Measurements from ENCODE around the gene FRMD1.

FRMD1 gene

DNA sequence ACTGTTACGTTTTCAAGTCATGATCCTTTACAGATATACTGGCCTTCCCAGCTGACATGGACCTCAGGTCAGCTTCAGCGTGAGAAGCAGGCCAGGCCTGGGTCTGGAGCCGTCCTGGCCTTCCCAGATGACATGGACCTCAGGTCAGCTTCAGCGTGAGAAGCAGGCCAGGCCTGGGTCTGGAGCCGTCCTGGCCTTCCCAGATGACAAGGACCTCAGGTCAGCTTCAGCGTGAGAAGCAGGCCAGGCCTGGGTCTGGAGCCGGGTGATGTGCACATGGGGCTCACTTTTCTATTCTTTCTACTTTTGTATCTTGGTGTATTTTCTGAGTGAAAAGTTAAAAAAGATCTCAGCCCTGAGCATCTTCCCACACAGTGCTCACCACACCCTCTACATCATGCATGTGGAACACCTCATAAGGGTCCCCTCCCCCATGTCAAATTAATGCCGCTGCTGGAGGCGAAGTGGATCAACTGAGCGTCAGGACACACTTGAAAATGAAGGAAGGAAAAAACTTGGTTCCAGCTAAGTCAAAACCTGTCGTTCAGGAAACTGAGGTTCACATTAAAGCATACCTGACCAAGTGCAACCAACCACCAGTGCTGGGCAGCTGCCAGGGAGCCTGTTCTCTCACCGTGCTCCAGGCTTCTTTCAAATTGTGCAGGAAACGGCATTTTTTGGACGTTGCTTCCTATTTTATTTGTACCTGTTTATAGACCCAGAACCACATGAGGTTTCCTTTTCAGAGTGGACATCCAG, 49.4 kb downstream of the FRMD1 start:
- Histone ChIP-seq H3K79me2 (ENCODE audit: control insufficient read depth, insufficient read depth, low read length, unreplicated experiment) (no peaks in the 10 kb centered on the region), H3K36me3 (ENCODE audit: insufficient read depth, low read length) (no peaks in the 10 kb centered on the region), H3K27ac (ENCODE audit: low read depth, low read length) (no peak overlapping the region), H3K27me3 (ENCODE audit: insufficient read depth, low read length) (peaks cover 4% of the 10 kb centered on the region; the same call in 1 of the 2 replicates), H2AFZ (ENCODE audit: low read length, unreplicated experiment) (no peak overlapping the region), H3K4me3 (ENCODE audit: low read depth, low read length) (no peak overlapping the region), H3K4me1 (ENCODE audit: control insufficient read depth, insufficient read depth, low read length, unreplicated experiment) (peaks cover 12% of the 10 kb centered on the region)

DNA sequence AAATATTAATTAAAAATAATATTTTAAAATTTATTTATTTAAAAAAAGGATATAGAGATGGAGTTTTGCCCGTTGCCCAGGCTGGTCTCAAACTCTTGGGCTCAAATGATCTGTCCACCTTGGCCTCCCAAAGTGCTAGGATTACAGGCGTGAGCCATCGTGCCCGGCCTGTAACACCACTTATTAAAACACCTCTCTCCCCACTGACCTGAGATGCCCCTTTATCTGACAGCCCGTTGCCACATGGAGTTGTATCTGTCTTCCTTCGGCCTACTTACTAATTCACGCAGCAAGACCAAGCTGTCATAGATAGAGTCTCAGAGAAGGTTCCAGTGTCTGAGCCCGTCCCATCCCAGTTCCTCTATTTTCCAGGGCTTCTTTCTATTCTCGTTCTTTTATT, 50.8 kb downstream of the FRMD1 start:
- H3K27me3 ChIP-seq (ENCODE audit: insufficient read depth, low read length), result peaks cover 4% of the 10 kb centered on the region; the same call in 1 of the 2 replicates
- H3K4me3 ChIP-seq (ENCODE audit: low read depth, low read length), result no peak overlapping the region
- H3K79me2 ChIP-seq (ENCODE audit: control insufficient read depth, insufficient read depth, low read length, unreplicated experiment), result no peaks in the 10 kb centered on the region
- H3K4me1 ChIP-seq (ENCODE audit: control insufficient read depth, insufficient read depth, low read length, unreplicated experiment), result peaks cover 12% of the 10 kb centered on the region
- H3K36me3 ChIP-seq (ENCODE audit: insufficient read depth, low read length), result no peaks in the 10 kb centered on the region
- no peak overlapping the region for H3K27ac ChIP-seq (ENCODE audit: low read depth, low read length)
- H2AFZ ChIP-seq (ENCODE audit: low read length, unreplicated experiment), result no peak overlapping the region

DNA sequence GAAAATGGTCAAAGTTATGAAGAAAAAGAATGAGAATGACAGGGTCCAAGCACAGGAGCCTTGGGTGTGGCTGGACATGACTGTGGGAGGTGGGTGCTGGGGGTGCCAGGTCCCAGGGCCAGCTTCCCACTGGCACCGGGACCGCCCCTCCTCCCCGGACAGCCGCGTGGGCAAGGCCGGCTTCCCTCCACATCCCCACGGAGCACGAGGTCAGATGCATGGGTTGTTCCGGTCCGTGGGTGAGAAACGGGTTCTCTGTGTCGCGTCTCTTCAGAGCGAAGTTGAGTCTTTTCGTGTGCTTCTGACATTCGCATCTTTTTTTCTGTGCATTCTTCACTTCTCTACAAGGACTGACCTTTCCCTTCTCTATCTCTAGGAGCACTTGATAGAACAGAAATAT, 51.5 kb downstream of the FRMD1 start:
- Histone ChIP-seq H2AFZ (ENCODE audit: low read length, unreplicated experiment) (no peak overlapping the region), H3K4me3 (ENCODE audit: low read depth, low read length) (no peak overlapping the region), H3K36me3 (ENCODE audit: insufficient read depth, low read length) (no peaks in the 10 kb centered on the region), H3K4me1 (ENCODE audit: control insufficient read depth, insufficient read depth, low read length, unreplicated experiment) (peaks cover 10% of the 10 kb centered on the region), H3K27me3 (ENCODE audit: insufficient read depth, low read length) (peaks cover 7% of the 10 kb centered on the region; the same call in 1 of the 2 replicates), H3K79me2 (ENCODE audit: control insufficient read depth, insufficient read depth, low read length, unreplicated experiment) (no peaks in the 10 kb centered on the region), H3K27ac (ENCODE audit: low read depth, low read length) (no peak overlapping the region)

DNA sequence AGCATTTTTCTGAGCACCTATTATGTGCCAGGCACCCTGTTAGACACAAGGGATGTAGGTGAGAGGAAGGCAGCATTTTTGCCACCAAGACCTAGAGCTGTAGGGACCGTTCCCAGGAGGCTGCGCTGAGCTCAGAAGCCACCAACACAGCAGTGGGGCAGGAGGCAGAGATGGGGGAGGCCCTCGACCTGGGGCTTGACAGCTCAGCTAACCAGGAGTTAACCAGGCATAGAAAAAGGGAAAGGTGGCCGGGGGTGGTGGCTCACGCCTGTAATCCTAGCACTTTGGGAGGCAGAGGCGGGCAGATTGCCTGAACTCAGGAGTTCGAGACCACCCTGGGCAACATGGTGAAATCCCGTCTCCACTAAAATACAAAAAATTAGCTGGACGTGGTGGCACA, 52.1 kb downstream of the FRMD1 start:
- Histone ChIP-seq H2AFZ (ENCODE audit: low read length, unreplicated experiment) (no peak overlapping the region), H3K4me1 (ENCODE audit: control insufficient read depth, insufficient read depth, low read length, unreplicated experiment) (peaks cover 4% of the 10 kb centered on the region), H3K79me2 (ENCODE audit: control insufficient read depth, insufficient read depth, low read length, unreplicated experiment) (no peaks in the 10 kb centered on the region), H3K27ac (ENCODE audit: low read depth, low read length) (no peak overlapping the region), H3K27me3 (ENCODE audit: insufficient read depth, low read length) (peaks cover 12% of the 10 kb centered on the region), H3K36me3 (ENCODE audit: insufficient read depth, low read length) (no peaks in the 10 kb centered on the region), H3K4me3 (ENCODE audit: low read depth, low read length) (no peak overlapping the region)

DNA sequence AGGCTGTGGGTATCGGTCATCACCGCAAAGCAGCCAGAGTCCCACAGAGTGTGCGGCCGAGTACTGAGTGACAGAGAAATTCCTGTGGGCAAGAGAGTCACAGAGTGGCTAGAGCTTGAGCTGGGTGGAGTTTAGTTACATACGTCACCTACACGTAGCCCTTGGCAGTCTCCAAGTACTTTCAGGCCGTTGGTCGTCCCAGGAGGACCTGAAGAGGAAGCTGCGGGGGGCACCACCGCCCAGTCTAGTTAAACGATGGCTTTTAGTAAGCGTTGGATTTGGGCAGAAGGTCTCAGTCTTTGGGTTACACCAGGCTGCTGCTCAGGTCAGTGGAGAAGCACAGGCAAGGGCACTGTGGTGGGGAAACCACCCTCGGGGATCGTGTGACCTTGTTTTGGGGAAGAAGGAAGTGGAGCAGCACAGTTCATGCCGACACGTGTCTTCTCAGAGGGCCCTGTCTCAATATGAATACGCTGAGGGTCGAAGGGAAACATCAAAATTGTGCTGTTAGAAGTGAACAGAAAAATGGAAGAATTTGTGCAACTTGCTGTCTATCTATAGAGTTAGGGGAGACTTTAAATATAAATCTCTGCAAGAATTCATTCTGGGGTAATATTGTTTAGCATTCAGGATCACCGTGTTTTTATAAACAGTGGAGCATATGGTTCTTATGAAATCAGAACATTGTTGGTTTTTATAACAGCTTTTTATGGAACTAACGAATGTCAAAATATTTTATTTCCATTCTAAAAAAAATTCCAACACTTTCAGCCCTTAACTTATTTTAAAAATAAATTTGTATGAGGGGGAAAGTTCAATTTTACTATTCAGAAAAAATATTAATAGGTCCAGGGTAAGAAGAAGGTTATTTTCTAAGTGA, 52.9 kb downstream of the FRMD1 start:
- H2AFZ ChIP-seq (ENCODE audit: low read length, unreplicated experiment), result no peak overlapping the region
- no peaks in the 10 kb centered on the region for H3K79me2 ChIP-seq (ENCODE audit: control insufficient read depth, insufficient read depth, low read length, unreplicated experiment)
- peaks cover 19% of the 10 kb centered on the region for H3K27me3 ChIP-seq (ENCODE audit: insufficient read depth, low read length)
- no peak overlapping the region for H3K4me3 ChIP-seq (ENCODE audit: low read depth, low read length)
- no peaks in the 10 kb centered on the region for H3K4me1 ChIP-seq (ENCODE audit: control insufficient read depth, insufficient read depth, low read length, unreplicated experiment)
- H3K27ac ChIP-seq (ENCODE audit: low read depth, low read length), result no peak overlapping the region
- no peaks in the 10 kb centered on the region for H3K36me3 ChIP-seq (ENCODE audit: insufficient read depth, low read length)

DNA sequence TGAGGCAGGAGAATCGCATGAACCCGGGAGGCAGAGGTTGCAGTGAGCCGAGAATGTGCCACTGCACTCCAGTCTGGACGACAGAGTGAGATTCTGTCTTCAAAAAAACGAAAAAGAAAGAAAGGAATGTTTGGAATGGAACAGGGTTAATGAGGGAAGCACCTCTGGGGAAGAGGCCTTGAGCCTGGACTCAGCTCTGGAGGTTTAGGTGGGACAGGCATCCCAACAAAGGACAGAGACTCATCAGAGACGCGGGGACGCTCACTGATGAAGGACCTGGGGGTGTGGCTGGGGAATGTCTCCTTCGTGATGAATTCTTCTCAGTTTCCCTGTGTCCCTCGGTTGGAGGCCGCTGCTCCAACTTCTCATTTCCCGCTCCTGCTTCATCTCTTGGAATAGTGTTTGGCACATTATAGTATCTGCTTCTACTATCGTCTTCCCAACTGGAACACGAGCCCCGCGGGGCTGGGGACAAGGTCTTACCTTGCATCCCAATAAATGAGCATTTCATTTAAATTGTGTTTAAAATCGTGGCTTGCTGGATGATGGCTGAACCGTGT, 54.0 kb downstream of the FRMD1 start:
- Histone ChIP-seq H3K4me3 (ENCODE audit: low read depth, low read length) (no peak overlapping the region), H3K27me3 (ENCODE audit: insufficient read depth, low read length) (peaks cover 30% of the 10 kb centered on the region), H3K4me1 (ENCODE audit: control insufficient read depth, insufficient read depth, low read length, unreplicated experiment) (no peaks in the 10 kb centered on the region), H3K36me3 (ENCODE audit: insufficient read depth, low read length) (no peaks in the 10 kb centered on the region), H3K79me2 (ENCODE audit: control insufficient read depth, insufficient read depth, low read length, unreplicated experiment) (no peaks in the 10 kb centered on the region), H3K27ac (ENCODE audit: low read depth, low read length) (no peak overlapping the region), H2AFZ (ENCODE audit: low read length, unreplicated experiment) (no peak overlapping the region)

DNA sequence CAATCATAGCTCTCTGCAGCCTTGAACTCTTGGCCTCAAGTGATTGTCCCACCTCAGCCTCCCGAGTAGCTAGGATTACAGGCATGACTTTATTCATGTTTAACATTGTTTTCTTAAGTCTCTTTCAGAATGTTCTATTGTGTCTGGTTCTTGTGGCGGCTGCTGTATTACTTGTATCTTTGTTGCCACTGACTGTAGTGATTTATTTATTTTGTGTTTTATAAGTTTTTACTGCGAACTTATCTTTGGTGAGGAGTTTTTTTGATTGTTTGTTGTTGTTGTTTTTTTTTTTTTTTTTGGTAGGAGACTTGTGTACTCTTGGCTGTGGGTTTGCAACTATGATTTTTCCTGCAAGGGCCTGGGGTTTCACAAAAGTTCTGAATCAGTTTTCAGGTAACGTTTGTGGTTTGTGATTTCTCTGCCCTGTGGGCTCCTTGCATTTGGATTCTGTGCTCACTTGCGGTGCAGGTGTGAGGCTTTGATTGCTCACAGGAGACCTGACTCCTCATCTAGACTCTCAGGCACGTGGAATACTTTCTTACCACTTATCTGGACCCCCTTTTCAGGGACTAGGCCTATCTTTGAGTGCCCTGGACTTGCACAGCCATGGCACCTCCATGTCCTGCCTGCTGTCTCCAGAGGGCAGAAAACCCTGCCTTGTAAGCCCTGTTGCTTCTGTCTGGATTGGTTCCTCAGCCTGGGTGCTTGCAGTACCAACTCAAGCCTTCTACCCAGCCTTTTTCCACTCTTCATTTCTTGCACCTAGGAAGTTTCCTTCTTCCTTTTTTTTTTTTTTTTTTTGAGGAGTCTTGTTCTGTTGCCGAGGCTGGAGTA, 56.3 kb downstream of the FRMD1 start:
- H3K79me2 ChIP-seq (ENCODE audit: control insufficient read depth, insufficient read depth, low read length, unreplicated experiment), result no peaks in the 10 kb centered on the region
- H3K4me3 ChIP-seq (ENCODE audit: low read depth, low read length), result no peak overlapping the region
- no peak overlapping the region for H2AFZ ChIP-seq (ENCODE audit: low read length, unreplicated experiment)
- peaks cover 50% of the 10 kb centered on the region for H3K27me3 ChIP-seq (ENCODE audit: insufficient read depth, low read length)
- no peaks in the 10 kb centered on the region for H3K36me3 ChIP-seq (ENCODE audit: insufficient read depth, low read length)
- no peaks in the 10 kb centered on the region for H3K4me1 ChIP-seq (ENCODE audit: control insufficient read depth, insufficient read depth, low read length, unreplicated experiment)
- H3K27ac ChIP-seq (ENCODE audit: low read depth, low read length), result no peak overlapping the region

DNA sequence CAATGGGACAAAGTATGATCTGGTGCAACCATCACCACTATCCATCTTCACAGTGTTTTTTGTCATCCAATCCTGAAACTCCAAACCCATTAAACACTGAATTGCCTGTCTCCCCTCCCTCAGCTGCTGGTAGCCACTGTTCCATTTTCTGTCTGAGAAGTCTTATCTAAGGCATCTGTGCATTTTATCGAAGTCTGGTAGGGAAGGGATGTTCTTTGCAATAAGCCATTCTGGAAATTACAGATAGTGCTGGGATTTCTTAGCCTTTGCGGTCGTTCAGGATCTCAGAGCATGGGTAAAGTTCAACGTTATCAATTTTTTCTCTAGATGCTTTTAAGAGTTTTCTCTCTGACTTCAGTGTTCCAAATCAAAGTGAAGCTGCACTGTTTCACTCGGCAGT, 57.4 kb downstream of the FRMD1 start:
- Histone ChIP-seq H3K27ac (ENCODE audit: low read depth, low read length) (no peak overlapping the region), H3K4me3 (ENCODE audit: low read depth, low read length) (no peak overlapping the region), H3K4me1 (ENCODE audit: control insufficient read depth, insufficient read depth, low read length, unreplicated experiment) (no peaks in the 10 kb centered on the region), H3K79me2 (ENCODE audit: control insufficient read depth, insufficient read depth, low read length, unreplicated experiment) (no peaks in the 10 kb centered on the region), H2AFZ (ENCODE audit: low read length, unreplicated experiment) (no peak overlapping the region), H3K36me3 (ENCODE audit: insufficient read depth, low read length) (no peaks in the 10 kb centered on the region), H3K27me3 (ENCODE audit: insufficient read depth, low read length) (peaks cover 58% of the 10 kb centered on the region)

DNA sequence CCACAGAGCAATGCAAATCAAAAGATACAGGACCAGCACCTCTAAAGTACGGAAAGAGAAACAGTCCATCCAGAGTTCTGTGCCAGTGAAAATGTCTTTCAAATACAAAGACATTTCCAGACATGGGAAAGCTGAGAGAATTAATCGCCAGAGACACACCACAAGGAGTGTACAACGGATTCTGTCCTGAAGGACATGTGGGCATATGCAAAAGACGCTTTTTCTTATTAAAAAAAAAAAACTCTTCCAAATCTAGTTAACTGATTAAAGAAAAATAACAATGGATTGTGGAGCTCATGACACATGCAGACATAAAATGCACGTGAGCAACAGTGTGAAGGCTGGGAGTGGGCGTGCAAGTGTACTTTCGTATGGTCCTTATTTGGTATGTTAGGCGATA, 58.8 kb downstream of the FRMD1 start:
- H3K4me1 ChIP-seq (ENCODE audit: control insufficient read depth, insufficient read depth, low read length, unreplicated experiment), result no peaks in the 10 kb centered on the region
- H2AFZ ChIP-seq (ENCODE audit: low read length, unreplicated experiment), result no peak overlapping the region
- peaks cover 70% of the 10 kb centered on the region for H3K27me3 ChIP-seq (ENCODE audit: insufficient read depth, low read length)
- H3K36me3 ChIP-seq (ENCODE audit: insufficient read depth, low read length), result no peaks in the 10 kb centered on the region
- H3K4me3 ChIP-seq (ENCODE audit: low read depth, low read length), result no peak overlapping the region
- no peaks in the 10 kb centered on the region for H3K79me2 ChIP-seq (ENCODE audit: control insufficient read depth, insufficient read depth, low read length, unreplicated experiment)
- H3K27ac ChIP-seq (ENCODE audit: low read depth, low read length), result no peak overlapping the region

DNA sequence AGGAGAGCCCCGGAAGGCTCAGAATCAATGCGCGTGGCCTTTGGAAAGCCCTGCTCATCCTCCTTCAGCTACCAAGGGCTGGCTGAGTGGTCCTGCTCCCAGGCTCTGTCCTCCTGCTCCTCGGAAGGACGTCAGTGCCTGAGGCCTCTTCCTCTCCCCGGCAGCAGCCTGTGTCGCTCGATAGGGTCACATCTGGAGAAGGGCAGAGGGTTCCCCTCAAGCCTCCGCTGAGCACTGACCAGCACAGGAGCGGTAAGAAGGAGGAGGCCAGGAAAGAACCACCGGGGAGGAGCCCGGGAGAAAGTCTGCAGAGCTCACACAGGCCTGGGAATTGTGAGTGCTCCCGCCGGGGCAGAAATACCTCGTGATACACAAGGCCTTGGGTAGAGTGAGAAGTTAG, 60.3 kb downstream of the FRMD1 start:
- peaks cover 84% of the 10 kb centered on the region for H3K27me3 ChIP-seq (ENCODE audit: insufficient read depth, low read length)
- no peaks in the 10 kb centered on the region for H3K79me2 ChIP-seq (ENCODE audit: control insufficient read depth, insufficient read depth, low read length, unreplicated experiment)
- H3K4me1 ChIP-seq (ENCODE audit: control insufficient read depth, insufficient read depth, low read length, unreplicated experiment), result no peaks in the 10 kb centered on the region
- no peaks in the 10 kb centered on the region for H3K36me3 ChIP-seq (ENCODE audit: insufficient read depth, low read length)
- H2AFZ ChIP-seq (ENCODE audit: low read length, unreplicated experiment), result no peak overlapping the region
- H3K27ac ChIP-seq (ENCODE audit: low read depth, low read length), result no peak overlapping the region
- H3K4me3 ChIP-seq (ENCODE audit: low read depth, low read length), result no peak overlapping the region

Data from ACC112 (cell line).